ENCODE results near the gene OGDH.

Gene OGDH

GRCh38 chr7:44755698-44756627 lies 149.5 kb downstream of the OGDH start:
- peaks cover 16% of the 10 kb centered on the region for H3K36me3 Mint-ChIP-seq
- H3K27ac Mint-ChIP-seq, result no peak overlapping the region

DNA sequence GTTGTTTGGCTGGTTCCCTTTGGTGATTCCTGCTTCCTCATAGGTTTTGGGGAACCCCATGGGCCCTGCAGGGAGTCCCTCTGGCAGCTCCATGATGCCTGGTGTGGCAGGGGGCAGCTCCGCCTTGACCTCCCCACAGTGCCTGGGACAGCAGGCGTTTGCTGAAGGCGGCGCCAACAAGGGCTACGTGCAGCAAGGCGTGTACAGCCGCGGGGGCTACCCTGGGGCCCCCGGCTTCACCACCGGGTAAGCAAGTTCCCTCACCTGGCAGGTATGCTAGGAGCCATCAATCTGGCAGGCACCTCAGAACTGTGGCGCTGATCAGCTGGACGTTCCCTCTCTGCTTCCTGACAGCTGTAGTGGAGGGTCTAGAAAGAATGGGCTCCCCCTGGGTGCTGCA lies 150.5 kb downstream of the OGDH start:
- CTCF ChIA-PET, result interaction anchor here (0.5 kb wide), 1 partner anchor 245 kb away, joined by 3 read pairs; no protein-coding TSS in a partner anchor
- Mint-ChIP-seq H3K4me3 (no peak overlapping the region), H3K27ac (no peak overlapping the region), H3K27me3 (no peaks in the 10 kb centered on the region), H3K36me3 (peaks cover 16% of the 10 kb centered on the region), H3K4me1 (peaks cover 22% of the 10 kb centered on the region), H3K9me3 (no peaks in the 10 kb centered on the region)
- DNase-seq, result no peak

More at GRCh38 chr7:44755698-44756627, 149.5 kb downstream of the OGDH start:
- H3K27me3 Mint-ChIP-seq, result no peaks in the 10 kb centered on the region
- no peak overlapping the region for H3K4me3 Mint-ChIP-seq
- H3K4me1 Mint-ChIP-seq, result peaks cover 32% of the 10 kb centered on the region
- no peak for DNase-seq
- no peaks in the 10 kb centered on the region for H3K9me3 Mint-ChIP-seq
- CTCF ChIA-PET, result interaction anchor here (0.5 kb wide), 1 partner anchor 246 kb away, joined by 3 read pairs; no protein-coding TSS in a partner anchor

- no peaks in the 10 kb centered on the region for H3K27me3 Mint-ChIP-seq
- H3K4me1 Mint-ChIP-seq, result peaks cover 20% of the 10 kb centered on the region
- H3K4me3 Mint-ChIP-seq, result no peak overlapping the region
- H3K27ac Mint-ChIP-seq, result no peak overlapping the region
- peaks cover 18% of the 10 kb centered on the region for H3K36me3 Mint-ChIP-seq
- no peak for DNase-seq
- CTCF ChIA-PET, result no interaction called here
- no peaks in the 10 kb centered on the region for H3K9me3 Mint-ChIP-seq
Observed at GRCh38 chr7:44757311-44757710, 150.9 kb downstream of the OGDH start.

DNA sequence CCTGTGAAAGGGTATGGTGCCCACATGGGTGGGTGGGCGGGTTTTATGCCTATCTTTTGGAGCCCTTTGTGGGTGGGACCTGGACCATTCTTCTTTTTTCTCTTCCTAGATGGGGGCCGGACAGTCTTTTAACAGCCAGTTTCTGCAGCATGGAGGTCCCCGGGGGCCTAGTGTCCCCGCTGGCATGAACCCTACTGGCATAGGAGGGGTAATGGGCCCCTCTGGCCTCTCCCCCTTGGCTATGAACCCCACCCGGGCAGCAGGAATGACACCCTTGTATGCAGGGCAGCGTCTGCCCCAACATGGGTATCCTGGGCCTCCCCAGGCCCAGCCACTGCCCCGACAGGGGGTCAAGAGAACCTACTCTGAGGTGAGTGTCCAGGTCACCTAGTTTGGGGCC lies 151.3 kb downstream of the OGDH start:
- H3K9me3 Mint-ChIP-seq, result no peaks in the 10 kb centered on the region
- H3K36me3 Mint-ChIP-seq, result peaks cover 16% of the 10 kb centered on the region
- no peak overlapping the region for H3K27ac Mint-ChIP-seq
- no peaks in the 10 kb centered on the region for H3K27me3 Mint-ChIP-seq
- H3K4me3 Mint-ChIP-seq, result no peak overlapping the region
- H3K4me1 Mint-ChIP-seq, result peaks cover 16% of the 10 kb centered on the region
- CTCF ChIA-PET, result no interaction called here
- no peak for DNase-seq

All from activated naive CD4-positive, alpha-beta T cell treated with anti-CD3 and anti-CD28 coated beads, Interleukin-2, amount 10 ng/mL, durations not matched to agents 7 days and 5 days (primary cell).